ENCODE results near the gene C6orf132. TPM values are rescaled to one million over a fixed set of nuclear protein-coding genes. Genes with fewer than 3 reads are reported as not detected.
A peak's percentile ranks its signal among the peaks of the same experiment; 100 is the strongest.
"Not testable (repeated sequence)": the region's sequence is repeated elsewhere in the genome, so short reads cannot be mapped to it uniquely, and the experiment has no call there.

Gene C6orf132
- total RNA-seq, 1 experiment from 2014 or later, result 0.11 TPM

- no peaks in the 10 kb centered on the region for H3K27me3 ChIP-seq (ENCODE audit: low read length)
- H3K4me1 ChIP-seq (ENCODE audit: low read length), result peaks cover 17% of the 10 kb centered on the region
- no peak overlapping the region for H2AFZ ChIP-seq (ENCODE audit: low read length)
- H3K27ac ChIP-seq (ENCODE audit: low read length), result no peak overlapping the region
- no peak overlapping the region for H3K4me3 ChIP-seq (ENCODE audit: low read length)
- H3K36me3 ChIP-seq (ENCODE audit: insufficient read depth, low read length), result no peaks in the 10 kb centered on the region
- no peaks in the 10 kb centered on the region for H3K79me2 ChIP-seq (ENCODE audit: low read length)
- no peak for DNase-seq
- H4K20me1 ChIP-seq (ENCODE audit: insufficient read depth, low read depth, low read length), result no peaks in the 10 kb centered on the region
- H3K4me2 ChIP-seq (ENCODE audit: low read depth, low read length, poor library complexity, severe bottlenecking), result no peak overlapping the region
- H3K9me2 ChIP-seq (replicated peaks; ENCODE audit: insufficient read depth, low read length), result no peaks in the 10 kb centered on the region
- H3K9me3 ChIP-seq (ENCODE audit: low read length), result no peaks in the 10 kb centered on the region
- no peak overlapping the region for H3K9ac ChIP-seq (ENCODE audit: low read length)
Measured at GRCh38 chr6:42179261-42179944, 37.0 kb upstream of the C6orf132 start.

DNA sequence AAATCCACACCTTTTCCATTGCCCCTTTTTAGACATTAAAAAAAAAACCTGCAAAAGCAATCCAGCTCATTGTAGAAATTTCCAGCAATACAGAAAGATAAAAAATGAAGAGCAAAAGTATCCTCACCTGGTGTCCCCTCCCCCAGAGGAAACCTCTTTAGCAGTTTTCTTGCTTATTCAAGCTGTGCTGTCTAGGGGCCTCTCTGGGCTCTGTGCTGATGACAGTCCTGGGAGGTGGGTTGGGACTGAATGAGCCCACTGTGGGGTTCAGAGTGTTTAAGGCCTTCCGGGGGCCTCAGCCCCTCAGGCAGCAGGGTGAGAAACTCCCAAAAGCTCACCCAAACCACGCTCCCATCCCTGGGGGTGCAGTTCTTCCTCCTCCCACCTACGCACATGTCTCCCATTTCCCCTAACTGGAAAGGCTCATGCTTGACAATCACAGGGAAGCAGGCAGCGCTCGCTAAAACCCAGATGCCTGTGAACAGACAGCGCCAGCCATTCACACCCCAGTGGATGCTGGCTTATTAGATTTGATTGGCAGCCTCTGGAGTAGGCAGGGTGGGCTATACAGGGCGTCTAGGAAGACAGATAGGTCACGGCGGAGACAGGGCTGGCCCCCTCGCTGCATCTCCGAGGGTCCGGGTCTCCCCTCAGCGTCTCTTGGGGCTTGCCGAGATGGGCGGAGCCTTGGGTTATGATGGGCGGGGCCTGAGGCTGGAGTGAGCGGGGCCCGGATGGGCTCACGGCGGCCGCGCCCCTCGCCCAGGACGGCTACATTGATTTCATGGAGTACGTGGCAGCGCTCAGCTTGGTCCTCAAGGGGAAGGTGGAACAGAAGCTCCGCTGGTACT lies 35.3 kb upstream of the C6orf132 start:
- Histone ChIP-seq H3K4me1 (ENCODE audit: low read length) (peaks cover 17% of the 10 kb centered on the region), H3K36me3 (ENCODE audit: insufficient read depth, low read length) (no peaks in the 10 kb centered on the region), H3K79me2 (ENCODE audit: low read length) (no peaks in the 10 kb centered on the region), H3K4me3 (ENCODE audit: low read length) (peak overlapping the region; percentile 19; the same call in 1 of the 2 replicates), H3K27ac (ENCODE audit: low read length) (peak overlapping the region; percentile 62; the same call in 1 of the 2 replicates), H3K9me2 (replicated peaks; ENCODE audit: insufficient read depth, low read length) (no peaks in the 10 kb centered on the region), H3K4me2 (ENCODE audit: low read depth, low read length, poor library complexity, severe bottlenecking) (peak overlapping the region; percentile 56), H2AFZ (ENCODE audit: low read length) (no peak overlapping the region), H3K9ac (ENCODE audit: low read length) (no peak overlapping the region), H3K9me3 (ENCODE audit: low read length) (no peaks in the 10 kb centered on the region), H4K20me1 (ENCODE audit: insufficient read depth, low read depth, low read length) (no peaks in the 10 kb centered on the region), H3K27me3 (ENCODE audit: low read length) (no peaks in the 10 kb centered on the region)
- no peak for DNase-seq

- Histone ChIP-seq H3K9me2 (replicated peaks; ENCODE audit: insufficient read depth, low read length) (no peaks in the 10 kb centered on the region), H3K4me1 (ENCODE audit: low read length) (peaks cover 17% of the 10 kb centered on the region), H3K36me3 (ENCODE audit: insufficient read depth, low read length) (no peaks in the 10 kb centered on the region), H2AFZ (ENCODE audit: low read length) (no peak overlapping the region), H3K79me2 (ENCODE audit: low read length) (no peaks in the 10 kb centered on the region), H3K27ac (ENCODE audit: low read length) (peak overlapping the region; percentile 62), H3K4me3 (ENCODE audit: low read length) (peak overlapping the region; percentile 19; the same call in 1 of the 2 replicates), H3K9ac (ENCODE audit: low read length) (no peak overlapping the region), H3K9me3 (ENCODE audit: low read length) (no peaks in the 10 kb centered on the region), H3K4me2 (ENCODE audit: low read depth, low read length, poor library complexity, severe bottlenecking) (peak overlapping the region; percentile 56), H4K20me1 (ENCODE audit: insufficient read depth, low read depth, low read length) (no peaks in the 10 kb centered on the region), H3K27me3 (ENCODE audit: low read length) (no peaks in the 10 kb centered on the region)
- DNase-seq, result peak; percentile 48
Measured at GRCh38 chr6:42176981-42177380, 34.6 kb upstream of the C6orf132 start.

GRCh38 chr6:42175860-42176259 lies 33.4 kb upstream of the C6orf132 start:
- H2AFZ ChIP-seq (ENCODE audit: low read length), result no peak overlapping the region
- no peak for DNase-seq
- no peaks in the 10 kb centered on the region for H4K20me1 ChIP-seq (ENCODE audit: insufficient read depth, low read depth, low read length)

GRCh38 chr6:42173101-42173500 lies 30.7 kb upstream of the C6orf132 start, which contains the start of gene GUCA1A:
TSS of gene GUCA1A (plus strand) at chr6:42173364. CDS start at chr6:42173614, 250 bp downstream.
- peaks cover 16% of the 10 kb centered on the region for H3K4me1 ChIP-seq (ENCODE audit: low read length)
- no peaks in the 10 kb centered on the region for H4K20me1 ChIP-seq (ENCODE audit: insufficient read depth, low read depth, low read length)
- H3K79me2 ChIP-seq (ENCODE audit: low read length), result no peaks in the 10 kb centered on the region
- H3K36me3 ChIP-seq (ENCODE audit: insufficient read depth, low read length), result no peaks in the 10 kb centered on the region
- no peaks in the 10 kb centered on the region for H3K27me3 ChIP-seq (ENCODE audit: low read length)
- no peak within 1 kb of the TSS for H3K4me2 ChIP-seq (ENCODE audit: low read depth, low read length, poor library complexity, severe bottlenecking)
- no peak within 1 kb of the TSS for H2AFZ ChIP-seq (ENCODE audit: low read length)
- H3K4me3 ChIP-seq (ENCODE audit: low read length), result no peak within 1 kb of the TSS
- H3K9me3 ChIP-seq (ENCODE audit: low read length), result no peaks in the 10 kb centered on the region
- no peak within 1 kb of the TSS for H3K27ac ChIP-seq (ENCODE audit: low read length)
- no peaks in the 10 kb centered on the region for H3K9me2 ChIP-seq (replicated peaks; ENCODE audit: insufficient read depth, low read length)
- DNase-seq, result no peak
- H3K9ac ChIP-seq (ENCODE audit: low read length), result no peak within 1 kb of the TSS

More at GRCh38 chr6:42175860-42176259, 33.4 kb upstream of the C6orf132 start:
- Histone ChIP-seq H3K9me2 (replicated peaks; ENCODE audit: insufficient read depth, low read length) (no peaks in the 10 kb centered on the region), H3K9ac (ENCODE audit: low read length) (no peak overlapping the region), H3K27me3 (ENCODE audit: low read length) (no peaks in the 10 kb centered on the region), H3K4me3 (ENCODE audit: low read length) (no peak overlapping the region), H3K9me3 (ENCODE audit: low read length) (no peaks in the 10 kb centered on the region), H3K4me2 (ENCODE audit: low read depth, low read length, poor library complexity, severe bottlenecking) (no peak overlapping the region), H3K27ac (ENCODE audit: low read length) (no peak overlapping the region), H3K79me2 (ENCODE audit: low read length) (no peaks in the 10 kb centered on the region), H3K4me1 (ENCODE audit: low read length) (peaks cover 17% of the 10 kb centered on the region), H3K36me3 (ENCODE audit: insufficient read depth, low read length) (no peaks in the 10 kb centered on the region)

DNA sequence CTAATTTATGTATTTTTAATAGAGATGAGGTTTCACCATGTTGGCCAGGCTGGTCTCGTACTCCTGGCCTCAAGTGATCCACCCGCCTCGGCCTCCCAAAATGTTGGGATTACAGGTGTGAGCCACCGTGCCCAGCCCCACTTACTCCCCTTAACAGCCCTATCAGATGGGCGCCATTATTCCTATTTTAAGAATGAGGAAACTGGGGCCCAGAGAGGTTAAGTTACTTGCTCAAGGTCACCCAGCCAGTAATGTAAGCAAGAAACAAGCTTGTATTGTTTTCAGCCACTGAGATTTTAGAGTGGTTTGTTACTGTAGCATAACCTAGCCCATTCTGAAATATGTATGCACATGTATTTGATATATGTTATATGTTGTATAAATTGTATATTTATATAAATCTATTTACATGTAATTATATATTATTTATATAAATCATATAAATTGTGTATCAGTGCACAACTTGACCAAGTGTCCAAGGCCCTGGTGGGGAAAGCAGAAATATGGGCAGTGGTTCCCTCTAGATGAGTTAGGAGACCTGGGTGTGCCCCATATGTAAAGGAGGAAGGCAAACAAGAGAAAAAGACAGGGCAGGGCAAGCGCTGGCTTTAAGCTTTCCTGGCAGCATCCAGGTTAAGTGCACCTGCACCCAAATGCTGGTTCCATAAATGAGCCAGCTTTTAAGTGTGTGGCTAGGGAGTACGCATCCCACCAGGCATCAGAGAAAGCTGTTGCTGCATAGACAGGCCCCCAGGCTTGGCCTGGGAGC lies 29.6 kb upstream of the C6orf132 start:
- Histone ChIP-seq H3K79me2 (ENCODE audit: low read length) (no peaks in the 10 kb centered on the region), H3K4me2 (ENCODE audit: low read depth, low read length, poor library complexity, severe bottlenecking) (no peak overlapping the region), H3K27ac (ENCODE audit: low read length) (no peak overlapping the region), H3K9ac (ENCODE audit: low read length) (no peak overlapping the region), H3K36me3 (ENCODE audit: insufficient read depth, low read length) (no peaks in the 10 kb centered on the region), H3K27me3 (ENCODE audit: low read length) (no peaks in the 10 kb centered on the region), H3K4me3 (ENCODE audit: low read length) (no peak overlapping the region), H3K9me3 (ENCODE audit: low read length) (no peaks in the 10 kb centered on the region), H3K9me2 (replicated peaks; ENCODE audit: insufficient read depth, low read length) (no peaks in the 10 kb centered on the region), H2AFZ (ENCODE audit: low read length) (no peak overlapping the region), H3K4me1 (ENCODE audit: low read length) (peaks cover 10% of the 10 kb centered on the region), H4K20me1 (ENCODE audit: insufficient read depth, low read depth, low read length) (no peaks in the 10 kb centered on the region)
- no peak for DNase-seq

DNA sequence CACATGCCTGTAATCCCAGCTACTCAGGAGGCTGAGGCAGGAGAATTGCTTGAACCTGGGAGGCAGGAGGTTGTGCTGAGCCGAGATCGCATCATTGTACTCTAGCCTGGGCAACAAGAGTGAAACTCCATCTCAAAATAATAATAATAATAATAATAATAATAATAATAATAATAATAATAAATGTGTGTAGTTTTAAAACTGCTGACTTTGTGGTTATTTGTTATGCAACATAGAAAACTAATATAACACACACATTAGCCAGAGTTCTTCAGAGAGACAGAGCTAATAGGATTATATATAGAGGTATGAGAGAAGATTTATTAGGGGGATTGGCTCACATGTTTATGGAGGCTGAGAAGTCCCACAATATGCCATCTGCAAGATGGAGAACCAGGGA lies 27.4 kb upstream of the C6orf132 start:
- H3K9me3 ChIP-seq (ENCODE audit: low read length); H3K4me1 ChIP-seq (ENCODE audit: low read length); H3K27ac ChIP-seq (ENCODE audit: low read length); DNase-seq; H3K9ac ChIP-seq (ENCODE audit: low read length); H3K36me3 ChIP-seq (ENCODE audit: insufficient read depth, low read length); H3K4me2 ChIP-seq (ENCODE audit: low read depth, low read length, poor library complexity, severe bottlenecking); H3K4me3 ChIP-seq (ENCODE audit: low read length); H3K9me2 ChIP-seq (replicated peaks; ENCODE audit: insufficient read depth, low read length); H2AFZ ChIP-seq (ENCODE audit: low read length); H4K20me1 ChIP-seq (ENCODE audit: insufficient read depth, low read depth, low read length); H3K79me2 ChIP-seq (ENCODE audit: low read length); H3K27me3 ChIP-seq (ENCODE audit: low read length): not testable (repeated sequence)

- Histone ChIP-seq H3K4me3 (ENCODE audit: low read length) (no peak overlapping the region), H3K27ac (ENCODE audit: low read length) (no peak overlapping the region), H4K20me1 (ENCODE audit: insufficient read depth, low read depth, low read length) (no peaks in the 10 kb centered on the region), H3K9me3 (ENCODE audit: low read length) (no peaks in the 10 kb centered on the region), H3K9ac (ENCODE audit: low read length) (no peak overlapping the region), H3K9me2 (replicated peaks; ENCODE audit: insufficient read depth, low read length) (no peaks in the 10 kb centered on the region), H3K27me3 (ENCODE audit: low read length) (no peaks in the 10 kb centered on the region), H3K4me1 (ENCODE audit: low read length) (peaks cover 9% of the 10 kb centered on the region), H3K79me2 (ENCODE audit: low read length) (no peaks in the 10 kb centered on the region), H3K36me3 (ENCODE audit: insufficient read depth, low read length) (no peaks in the 10 kb centered on the region), H2AFZ (ENCODE audit: low read length) (no peak overlapping the region), H3K4me2 (ENCODE audit: low read depth, low read length, poor library complexity, severe bottlenecking) (no peak overlapping the region)
- no peak for DNase-seq
Measured at GRCh38 chr6:42168650-42169049, 26.2 kb upstream of the C6orf132 start.
